LoVo (cell line): ENCODE results near the gene OR52A1.
A peak's percentile ranks its signal among the peaks of the same experiment; 100 is the strongest.

ENCODE experiments used
- DNase-seq: peaks from one replicate; pipeline ENCODE4 v3.0.0-alpha.2; 2016; ENCODE audit warnings: low spot score

OR52A1 gene

GRCh38 chr11:5131584-5132335 lies 22.8 kb downstream of the OR52A1 start:
- no peak for DNase-seq

- no peak for DNase-seq
These were observed 25.1 kb downstream of the OR52A1 start for GRCh38 chr11:5129457-5129877.

GRCh38 chr11:5124891-5125620 lies 29.5 kb downstream of the OR52A1 start:
- no peak for DNase-seq

GRCh38 chr11:5123802-5124521 lies 30.6 kb downstream of the OR52A1 start:
- peak; percentile 55 for DNase-seq

- no peak for DNase-seq
These were observed 35.7 kb downstream of the OR52A1 start for GRCh38 chr11:5118893-5119292.

- no peak for DNase-seq
These were observed 37.0 kb downstream of the OR52A1 start for GRCh38 chr11:5117588-5117987.

- no peak for DNase-seq
These were observed 39.2 kb downstream of the OR52A1 start for GRCh38 chr11:5115339-5115738.

- DNase-seq: no peak
These were observed 47.3 kb downstream of the OR52A1 start for GRCh38 chr11:5107285-5107684.

GRCh38 chr11:5103066-5103465 lies 51.5 kb downstream of the OR52A1 start:
- no peak for DNase-seq

GRCh38 chr11:5102246-5102645 lies 52.3 kb downstream of the OR52A1 start:
- no peak for DNase-seq

- DNase-seq: no peak
These were observed 58.5 kb downstream of the OR52A1 start for GRCh38 chr11:5096011-5096410.
